Measurements from ENCODE around the gene HSD11B1.

Gene HSD11B1

DNA sequence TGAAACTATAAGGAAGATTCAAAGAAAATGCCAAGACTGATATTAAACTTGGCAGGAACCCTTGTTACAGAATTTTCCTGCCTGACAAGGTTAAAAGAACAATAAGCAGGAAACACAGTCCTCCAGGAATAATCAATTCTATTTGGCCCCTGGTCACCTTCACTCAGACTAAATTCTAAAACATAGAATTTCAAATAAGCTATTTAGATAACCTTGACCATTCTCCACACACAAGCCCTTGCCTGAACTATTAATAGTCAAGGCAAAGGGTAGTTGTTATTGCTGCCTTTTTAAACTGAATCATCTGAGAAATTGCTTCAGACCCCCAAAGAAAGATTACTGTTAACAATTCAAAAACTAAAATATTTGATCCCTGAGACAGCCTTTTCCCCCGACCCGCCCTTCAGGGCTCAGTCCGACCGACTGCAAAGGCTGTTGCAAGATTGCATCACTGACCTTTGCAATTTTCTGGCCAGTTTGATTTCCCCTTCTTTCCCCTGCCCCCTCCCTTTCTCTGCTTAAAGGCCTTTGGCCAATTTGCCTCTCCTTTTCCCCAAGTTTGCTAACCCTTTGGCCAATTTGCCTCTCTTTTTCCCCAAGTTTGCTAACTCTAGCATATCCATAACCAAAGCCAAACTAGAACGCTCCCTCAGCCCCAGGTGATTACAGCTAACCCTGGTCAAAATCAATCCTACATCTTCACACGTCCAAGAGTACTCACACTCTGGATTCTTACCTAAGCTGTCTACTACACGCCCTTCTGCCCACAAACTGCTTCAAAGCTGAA, 30.8 kb upstream of the HSD11B1 start:
- peak; percentile 69 for DNase-seq (ENCODE audit: low read depth)
- TF ChIP-seq POLR2A (IDR thresholded peaks at IDR 0.05; ENCODE audit: extremely low read depth, insufficient read length) = no peak
- TF ChIP-seq MYC (IDR thresholded peaks at IDR 0.05; ENCODE audit: low read depth, low read length) = no peak
- TF ChIP-seq, protein P1, sequence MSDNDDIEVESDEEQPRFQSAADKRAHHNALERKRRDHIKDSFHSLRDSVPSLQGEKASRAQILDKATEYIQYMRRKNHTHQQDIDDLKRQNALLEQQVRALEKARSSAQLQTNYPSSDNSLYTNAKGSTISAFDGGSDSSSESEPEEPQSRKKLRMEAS (IDR thresholded peaks at IDR 0.05; ENCODE audit: low read depth, low read length) = no peak
- TF ChIP-seq, protein P2, sequence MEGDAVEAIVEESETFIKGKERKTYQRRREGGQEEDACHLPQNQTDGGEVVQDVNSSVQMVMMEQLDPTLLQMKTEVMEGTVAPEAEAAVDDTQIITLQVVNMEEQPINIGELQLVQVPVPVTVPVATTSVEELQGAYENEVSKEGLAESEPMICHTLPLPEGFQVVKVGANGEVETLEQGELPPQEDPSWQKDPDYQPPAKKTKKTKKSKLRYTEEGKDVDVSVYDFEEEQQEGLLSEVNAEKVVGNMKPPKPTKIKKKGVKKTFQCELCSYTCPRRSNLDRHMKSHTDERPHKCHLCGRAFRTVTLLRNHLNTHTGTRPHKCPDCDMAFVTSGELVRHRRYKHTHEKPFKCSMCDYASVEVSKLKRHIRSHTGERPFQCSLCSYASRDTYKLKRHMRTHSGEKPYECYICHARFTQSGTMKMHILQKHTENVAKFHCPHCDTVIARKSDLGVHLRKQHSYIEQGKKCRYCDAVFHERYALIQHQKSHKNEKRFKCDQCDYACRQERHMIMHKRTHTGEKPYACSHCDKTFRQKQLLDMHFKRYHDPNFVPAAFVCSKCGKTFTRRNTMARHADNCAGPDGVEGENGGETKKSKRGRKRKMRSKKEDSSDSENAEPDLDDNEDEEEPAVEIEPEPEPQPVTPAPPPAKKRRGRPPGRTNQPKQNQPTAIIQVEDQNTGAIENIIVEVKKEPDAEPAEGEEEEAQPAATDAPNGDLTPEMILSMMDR (IDR thresholded peaks at IDR 0.05; ENCODE audit: low read depth, low read length) = no peak
- H3K4me3 ChIP-seq (ENCODE audit: low read depth, low read length) = no peak overlapping the region

DNA sequence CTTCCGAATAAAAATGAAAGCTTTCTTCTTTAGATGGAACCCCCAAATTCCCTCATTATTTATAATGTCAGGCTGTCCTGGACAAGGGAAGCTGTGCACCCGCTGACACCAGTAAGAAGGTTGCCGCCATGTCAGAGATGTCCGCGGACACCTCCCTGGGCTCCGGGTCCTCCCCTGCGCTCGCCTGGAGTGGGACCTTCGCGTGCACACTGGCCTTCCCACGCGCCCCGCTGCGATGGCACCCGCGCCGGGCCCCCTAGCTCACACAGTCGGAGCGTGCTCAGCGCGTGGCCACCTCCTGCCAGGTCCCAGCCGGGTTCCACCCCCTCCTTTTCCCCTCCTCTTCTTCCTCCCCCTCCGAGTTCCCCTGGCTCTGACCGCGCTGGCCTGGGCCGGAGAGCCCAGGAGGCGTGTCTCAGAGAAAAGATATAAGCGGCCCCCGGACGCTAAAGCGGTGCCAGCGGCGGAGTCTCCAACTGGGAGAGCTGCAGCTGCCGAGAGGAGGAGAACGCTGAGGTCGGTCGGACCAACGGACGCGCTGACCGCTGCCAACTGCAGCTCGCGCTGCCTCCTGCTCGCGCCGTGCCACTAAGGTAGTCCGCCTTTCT, 29.6 kb upstream of the HSD11B1 start, which contains the start of gene G0S2:
Gene G0S2 (plus strand): TSS at position 456 of the 608 bp plus-strand sequence. CDS start 273 bp downstream, outside the sequence.
- H3K4me3 ChIP-seq (ENCODE audit: low read depth, low read length) = peak within 1 kb of the TSS; percentile 65
- peak; percentile 86 for DNase-seq (ENCODE audit: low read depth)
- no peak for TF ChIP-seq POLR2A (IDR thresholded peaks at IDR 0.05; ENCODE audit: extremely low read depth, insufficient read length)
- no peak for TF ChIP-seq MYC (IDR thresholded peaks at IDR 0.05; ENCODE audit: low read depth, low read length)
- TF ChIP-seq, protein P2 (IDR thresholded peaks at IDR 0.05; ENCODE audit: low read depth, low read length) = no peak
- TF ChIP-seq, protein P1 (IDR thresholded peaks at IDR 0.05; ENCODE audit: low read depth, low read length) = no peak

DNA sequence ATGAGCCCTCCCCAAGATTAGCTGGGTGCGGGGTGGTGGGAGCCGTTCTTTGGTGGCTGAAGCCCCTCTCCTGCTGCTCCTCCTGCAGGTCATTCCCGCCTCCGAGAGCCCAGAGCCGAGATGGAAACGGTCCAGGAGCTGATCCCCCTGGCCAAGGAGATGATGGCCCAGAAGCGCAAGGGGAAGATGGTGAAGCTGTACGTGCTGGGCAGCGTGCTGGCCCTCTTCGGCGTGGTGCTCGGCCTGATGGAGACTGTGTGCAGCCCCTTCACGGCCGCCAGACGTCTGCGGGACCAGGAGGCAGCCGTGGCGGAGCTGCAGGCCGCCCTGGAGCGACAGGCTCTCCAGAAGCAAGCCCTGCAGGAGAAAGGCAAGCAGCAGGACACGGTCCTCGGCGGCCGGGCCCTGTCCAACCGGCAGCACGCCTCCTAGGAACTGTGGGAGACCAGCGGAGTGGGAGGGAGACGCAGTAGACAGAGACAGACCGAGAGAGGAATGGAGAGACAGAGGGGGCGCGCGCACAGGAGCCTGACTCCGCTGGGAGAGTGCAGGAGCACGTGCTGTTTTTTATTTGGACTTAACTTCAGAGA, 29.0 kb upstream of the HSD11B1 start:
- no peak for TF ChIP-seq MYC (IDR thresholded peaks at IDR 0.05; ENCODE audit: low read depth, low read length)
- no peak for TF ChIP-seq POLR2A (IDR thresholded peaks at IDR 0.05; ENCODE audit: extremely low read depth, insufficient read length)
- TF ChIP-seq, protein P2 (IDR thresholded peaks at IDR 0.05; ENCODE audit: low read depth, low read length) = no peak
- TF ChIP-seq, protein P1 (IDR thresholded peaks at IDR 0.05; ENCODE audit: low read depth, low read length) = no peak
- peak overlapping the region; percentile 65 for H3K4me3 ChIP-seq (ENCODE audit: low read depth, low read length)
- DNase-seq (ENCODE audit: low read depth) = peak; percentile 50

DNA sequence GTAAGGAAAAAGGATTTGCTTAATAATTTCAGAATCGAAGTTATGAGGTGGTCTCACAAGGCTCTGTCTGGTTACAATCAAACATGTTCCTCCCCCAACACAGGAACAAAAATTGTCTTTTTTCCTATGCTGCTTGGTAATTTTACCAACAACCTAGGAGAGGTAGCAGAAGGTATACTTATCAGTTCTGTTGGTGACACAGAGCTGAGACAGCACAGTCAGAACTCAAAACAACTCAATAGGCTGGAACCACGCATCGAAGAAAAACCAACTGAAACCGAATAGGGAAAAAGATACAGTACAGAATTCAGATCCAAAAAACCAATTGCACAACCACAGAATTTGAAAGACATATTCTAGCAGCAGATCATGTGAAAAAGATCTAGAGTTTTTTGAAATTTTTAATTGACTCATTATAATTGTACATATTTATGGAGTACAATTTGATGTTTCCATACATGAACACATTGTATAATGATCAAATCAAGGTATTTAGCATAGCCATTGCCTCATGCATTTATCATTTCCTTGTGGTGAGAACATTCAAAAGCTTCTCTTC, 25.6 kb upstream of the HSD11B1 start:
- no peak overlapping the region for H3K4me3 ChIP-seq (ENCODE audit: low read depth, low read length)
- TF ChIP-seq POLR2A (IDR thresholded peaks at IDR 0.05; ENCODE audit: extremely low read depth, insufficient read length) (no peak), MYC (IDR thresholded peaks at IDR 0.05; ENCODE audit: low read depth, low read length) (no peak)
- TF ChIP-seq, protein P2 (IDR thresholded peaks at IDR 0.05; ENCODE audit: low read depth, low read length) = no peak
- TF ChIP-seq, protein P1 (IDR thresholded peaks at IDR 0.05; ENCODE audit: low read depth, low read length) = no peak
- no peak for DNase-seq (ENCODE audit: low read depth)

DNA sequence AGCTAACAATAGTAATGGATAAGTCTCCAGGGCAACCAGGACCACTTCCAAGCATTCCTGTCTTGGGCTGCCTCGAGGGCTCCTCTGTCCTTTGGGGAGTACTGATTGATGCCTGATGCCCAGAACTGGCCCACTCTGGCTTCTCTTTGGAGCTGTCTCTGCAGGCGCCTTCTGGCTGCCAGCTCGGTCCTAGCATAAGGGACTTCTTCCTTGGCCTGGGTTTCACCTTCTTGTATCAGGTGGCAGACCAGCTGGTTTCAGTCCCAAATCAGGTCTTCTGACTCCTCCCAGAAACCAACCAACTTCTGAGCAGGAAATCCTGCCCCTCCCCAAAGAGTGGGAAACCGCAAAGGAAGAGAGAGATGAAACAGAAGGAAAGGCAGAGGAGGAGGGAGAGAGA, 18.8 kb upstream of the HSD11B1 start:
- DNase-seq (ENCODE audit: low read depth) = no peak
- TF ChIP-seq POLR2A (IDR thresholded peaks at IDR 0.05; ENCODE audit: extremely low read depth, insufficient read length) (no peak), MYC (IDR thresholded peaks at IDR 0.05; ENCODE audit: low read depth, low read length) (no peak)
- TF ChIP-seq, protein P2 (IDR thresholded peaks at IDR 0.05; ENCODE audit: low read depth, low read length) = no peak
- TF ChIP-seq, protein P1 (IDR thresholded peaks at IDR 0.05; ENCODE audit: low read depth, low read length) = no peak
- H3K4me3 ChIP-seq (ENCODE audit: low read depth, low read length) = no peak overlapping the region

All from NB4 (cell line).